ENCODE measurements around the gene XRN2. TPM values are rescaled to one million over a fixed set of nuclear protein-coding genes. Genes with fewer than 3 reads are reported as not detected.

The XRN2 gene
- total RNA-seq, 1 donor from 2014 or later: 66.7 TPM

DNA sequence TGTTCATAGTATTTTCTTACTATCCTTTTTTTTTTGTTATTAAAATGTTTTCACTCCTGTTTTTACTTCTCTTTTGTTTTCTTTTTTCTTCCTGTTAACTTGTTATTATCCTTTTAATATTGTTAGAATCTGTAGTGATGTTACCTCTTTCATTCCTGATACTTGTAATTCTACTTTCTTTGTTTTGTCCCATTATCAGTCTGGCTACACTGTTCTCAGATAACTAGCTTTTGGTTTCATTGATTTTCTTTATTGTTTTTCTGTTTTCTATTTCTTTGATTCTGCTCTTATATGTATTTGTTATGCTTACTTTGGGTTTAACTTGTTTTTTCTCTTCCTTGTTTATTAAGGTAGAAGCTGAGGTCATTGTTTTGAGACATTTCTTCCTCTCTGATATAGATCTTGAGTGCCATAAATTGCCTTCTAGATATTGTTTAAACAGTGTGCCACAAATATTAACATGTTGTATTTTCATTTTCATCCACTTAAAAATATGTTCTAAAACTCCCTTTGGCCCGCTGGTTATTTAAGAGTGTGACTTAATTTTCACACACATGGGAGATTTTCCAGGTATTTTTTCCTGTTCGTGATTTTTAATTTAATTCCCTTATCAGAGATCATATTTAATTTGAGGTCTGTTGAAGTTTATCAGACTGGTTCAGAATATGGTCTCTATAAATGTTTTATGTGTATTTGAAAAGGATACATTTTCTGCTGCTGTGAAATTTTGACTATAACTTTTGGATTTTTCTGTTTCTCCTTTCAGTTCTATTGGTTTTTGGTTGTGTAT lies 6.7 kb downstream of the XRN2 start:
- Mint-ChIP-seq H3K9me3 (ENCODE audit: unreplicated experiment) (no peaks in the 10 kb centered on the region), H3K27ac (ENCODE audit: unreplicated experiment) (no peak overlapping the region), H3K4me1 (ENCODE audit: unreplicated experiment) (peaks cover 38% of the 10 kb centered on the region), H3K4me3 (ENCODE audit: unreplicated experiment) (no peak overlapping the region), H3K36me3 (ENCODE audit: unreplicated experiment) (peaks cover 9% of the 10 kb centered on the region), H3K27me3 (ENCODE audit: unreplicated experiment) (no peaks in the 10 kb centered on the region)
- TF ChIP-seq, protein P1, sequence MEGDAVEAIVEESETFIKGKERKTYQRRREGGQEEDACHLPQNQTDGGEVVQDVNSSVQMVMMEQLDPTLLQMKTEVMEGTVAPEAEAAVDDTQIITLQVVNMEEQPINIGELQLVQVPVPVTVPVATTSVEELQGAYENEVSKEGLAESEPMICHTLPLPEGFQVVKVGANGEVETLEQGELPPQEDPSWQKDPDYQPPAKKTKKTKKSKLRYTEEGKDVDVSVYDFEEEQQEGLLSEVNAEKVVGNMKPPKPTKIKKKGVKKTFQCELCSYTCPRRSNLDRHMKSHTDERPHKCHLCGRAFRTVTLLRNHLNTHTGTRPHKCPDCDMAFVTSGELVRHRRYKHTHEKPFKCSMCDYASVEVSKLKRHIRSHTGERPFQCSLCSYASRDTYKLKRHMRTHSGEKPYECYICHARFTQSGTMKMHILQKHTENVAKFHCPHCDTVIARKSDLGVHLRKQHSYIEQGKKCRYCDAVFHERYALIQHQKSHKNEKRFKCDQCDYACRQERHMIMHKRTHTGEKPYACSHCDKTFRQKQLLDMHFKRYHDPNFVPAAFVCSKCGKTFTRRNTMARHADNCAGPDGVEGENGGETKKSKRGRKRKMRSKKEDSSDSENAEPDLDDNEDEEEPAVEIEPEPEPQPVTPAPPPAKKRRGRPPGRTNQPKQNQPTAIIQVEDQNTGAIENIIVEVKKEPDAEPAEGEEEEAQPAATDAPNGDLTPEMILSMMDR (IDR thresholded peaks at IDR 0.05): no peak
- no peak for DNase-seq (ENCODE audit: extremely low spot score, unreplicated experiment)

DNA sequence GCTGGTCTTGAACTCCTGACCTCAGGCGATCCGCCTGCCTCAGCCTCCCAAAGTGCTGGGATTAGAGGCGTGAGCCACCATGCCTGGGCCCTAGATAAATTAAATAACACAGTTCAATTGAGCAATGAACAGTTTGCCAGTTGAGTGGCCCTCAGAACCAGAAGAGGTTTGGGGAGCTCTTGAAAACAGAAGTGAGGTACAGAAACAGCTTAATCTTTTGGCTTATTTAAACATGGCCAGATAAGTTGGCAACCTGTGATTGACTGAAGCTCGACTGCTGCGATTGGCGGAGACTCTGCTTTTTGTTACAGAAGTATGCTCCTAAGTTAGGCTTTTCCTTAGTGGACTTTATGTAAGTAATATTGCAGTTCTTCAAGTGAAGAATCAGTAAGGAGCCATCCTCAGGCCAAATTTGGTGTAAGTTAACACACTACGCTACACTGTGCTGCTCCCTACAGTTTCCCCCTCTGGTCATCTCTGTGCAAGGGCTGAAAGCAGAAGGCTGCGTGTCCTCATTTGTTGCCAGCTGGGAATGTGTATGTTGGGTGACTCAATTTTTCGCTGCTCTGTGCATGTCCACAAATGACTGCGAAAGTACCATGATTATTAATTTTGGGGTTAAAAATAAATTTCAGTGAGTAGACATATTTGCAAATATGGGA lies 9.8 kb downstream of the XRN2 start:
- H3K9me3 Mint-ChIP-seq (ENCODE audit: unreplicated experiment): no peaks in the 10 kb centered on the region
- no peak overlapping the region for H3K4me3 Mint-ChIP-seq (ENCODE audit: unreplicated experiment)
- H3K36me3 Mint-ChIP-seq (ENCODE audit: unreplicated experiment): peaks cover 8% of the 10 kb centered on the region
- H3K4me1 Mint-ChIP-seq (ENCODE audit: unreplicated experiment): peaks cover 39% of the 10 kb centered on the region
- no peak for DNase-seq (ENCODE audit: extremely low spot score, unreplicated experiment)
- H3K27me3 Mint-ChIP-seq (ENCODE audit: unreplicated experiment): no peaks in the 10 kb centered on the region
- no peak overlapping the region for H3K27ac Mint-ChIP-seq (ENCODE audit: unreplicated experiment)
- TF ChIP-seq, protein P1 (IDR thresholded peaks at IDR 0.05): no peak

DNA sequence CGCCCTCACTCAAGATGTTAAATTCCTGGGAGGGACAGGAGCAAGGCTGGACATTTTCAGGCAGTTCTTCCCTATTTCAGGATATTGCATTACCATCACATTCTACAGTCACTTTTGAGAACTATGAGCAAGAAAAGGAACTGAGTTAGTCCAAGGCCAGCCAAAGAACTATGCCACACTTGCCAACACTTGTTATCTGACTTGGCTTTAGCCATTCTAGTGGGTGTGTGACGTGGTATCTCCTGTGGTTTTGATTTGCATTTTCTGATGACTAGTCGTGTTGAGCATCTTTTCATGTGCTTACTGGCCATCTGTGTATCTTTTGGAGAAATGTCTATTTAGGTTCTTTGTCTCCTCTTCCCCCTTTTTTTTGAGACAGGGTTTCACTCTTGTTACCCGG lies 12.0 kb downstream of the XRN2 start:
- no peak for DNase-seq (ENCODE audit: extremely low spot score, unreplicated experiment)
- Mint-ChIP-seq H3K36me3 (ENCODE audit: unreplicated experiment) (no peaks in the 10 kb centered on the region), H3K4me1 (ENCODE audit: unreplicated experiment) (peaks cover 27% of the 10 kb centered on the region), H3K27ac (ENCODE audit: unreplicated experiment) (no peak overlapping the region), H3K9me3 (ENCODE audit: unreplicated experiment) (no peaks in the 10 kb centered on the region), H3K4me3 (ENCODE audit: unreplicated experiment) (no peak overlapping the region), H3K27me3 (ENCODE audit: unreplicated experiment) (no peaks in the 10 kb centered on the region)
- TF ChIP-seq, protein P1 (IDR thresholded peaks at IDR 0.05): no peak

DNA sequence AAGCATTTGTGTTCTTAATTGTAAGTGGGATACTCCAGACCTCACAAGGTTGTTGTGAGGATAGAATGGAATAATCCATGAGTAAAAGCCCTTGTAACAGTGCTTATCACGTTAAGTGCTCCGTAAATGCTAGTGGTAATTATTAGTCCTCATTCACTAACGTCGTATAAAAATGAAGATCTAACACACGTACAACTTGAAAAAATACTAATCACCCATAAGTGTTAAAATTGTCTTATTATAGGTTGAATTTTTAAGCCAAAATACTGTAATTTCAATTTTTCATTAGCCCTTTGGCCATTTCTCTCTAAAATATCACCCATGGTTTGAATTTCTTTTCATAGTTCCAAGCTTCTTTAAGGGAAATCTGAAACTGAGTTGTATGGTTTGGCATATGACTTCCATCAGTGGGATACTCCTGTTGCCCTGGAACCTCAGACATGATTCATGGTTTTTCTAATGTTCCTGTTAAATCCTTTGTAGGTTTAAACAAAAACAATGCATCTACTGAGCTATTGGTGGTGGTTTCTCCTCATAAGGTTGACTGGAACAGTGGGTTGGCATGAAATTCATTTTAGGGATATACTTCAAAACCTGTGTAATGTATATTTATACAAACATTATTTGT lies 19.1 kb downstream of the XRN2 start:
- Mint-ChIP-seq H3K27me3 (ENCODE audit: unreplicated experiment) (no peaks in the 10 kb centered on the region), H3K9me3 (ENCODE audit: unreplicated experiment) (peaks cover 13% of the 10 kb centered on the region), H3K4me1 (ENCODE audit: unreplicated experiment) (peaks cover 39% of the 10 kb centered on the region), H3K4me3 (ENCODE audit: unreplicated experiment) (no peak overlapping the region), H3K36me3 (ENCODE audit: unreplicated experiment) (peaks cover 2% of the 10 kb centered on the region), H3K27ac (ENCODE audit: unreplicated experiment) (no peak overlapping the region)
- DNase-seq (ENCODE audit: extremely low spot score, unreplicated experiment): no peak
- TF ChIP-seq, protein P1 (IDR thresholded peaks at IDR 0.05): no peak

DNA sequence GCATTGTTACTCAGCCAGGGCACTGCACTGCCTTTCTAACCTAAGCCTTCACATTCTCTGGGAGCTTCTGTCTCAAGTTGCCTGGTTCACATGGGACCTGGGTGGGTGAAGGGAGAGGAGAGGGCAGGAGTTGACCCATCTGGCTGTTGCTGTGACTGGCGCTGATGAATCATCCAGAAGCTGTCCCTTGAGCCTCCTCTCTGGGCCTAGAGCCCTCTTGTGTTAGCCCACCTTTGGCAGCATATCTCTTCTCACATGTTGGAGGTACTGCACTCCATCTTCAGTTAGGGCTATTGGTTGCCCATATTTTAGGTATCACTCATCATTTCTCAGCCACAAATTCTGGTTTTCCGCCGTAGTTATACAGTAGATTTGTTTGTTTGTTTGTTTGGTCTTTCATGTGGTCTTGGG lies 19.8 kb downstream of the XRN2 start:
- Mint-ChIP-seq H3K36me3 (ENCODE audit: unreplicated experiment) (peaks cover 2% of the 10 kb centered on the region), H3K4me3 (ENCODE audit: unreplicated experiment) (no peak overlapping the region), H3K27me3 (ENCODE audit: unreplicated experiment) (no peaks in the 10 kb centered on the region), H3K4me1 (ENCODE audit: unreplicated experiment) (peaks cover 35% of the 10 kb centered on the region), H3K9me3 (ENCODE audit: unreplicated experiment) (peaks cover 13% of the 10 kb centered on the region), H3K27ac (ENCODE audit: unreplicated experiment) (no peak overlapping the region)
- TF ChIP-seq, protein P1 (IDR thresholded peaks at IDR 0.05): no peak
- no peak for DNase-seq (ENCODE audit: extremely low spot score, unreplicated experiment)
